HUES6 (cell line): ENCODE data around the gene NR1D1.
A peak's percentile ranks its signal among the peaks of the same experiment; 100 is the strongest.

Experiments
- H3K27ac ChIP-seq: 2 replicates; pipeline ENCODE4 v1.7.0; 2013; ENCODE audit warnings: low read depth, mild to moderate bottlenecking, low read length, inconsistent platforms
- H3K27me3 ChIP-seq: 2 replicates; pipeline ENCODE4 v1.6.1; 2013; ENCODE audit warnings: low read length; ENCODE audit not compliant: control insufficient read depth, insufficient read depth
- H3K36me3 ChIP-seq: 2 replicates; pipeline ENCODE4 v1.6.1; 2013; ENCODE audit warnings: low read length; ENCODE audit not compliant: control insufficient read depth, insufficient read depth
- H3K4me1 ChIP-seq: 2 replicates; pipeline ENCODE4 v1.6.1; 2013; ENCODE audit warnings: low read length; ENCODE audit not compliant: control insufficient read depth, insufficient read depth
- H3K4me3 ChIP-seq: 2 replicates; pipeline ENCODE4 v1.5.1; 2013; ENCODE audit warnings: low read depth, low read length
- H3K9ac ChIP-seq: one replicate; pipeline ENCODE4 v1.6.1; 2013; ENCODE audit warnings: mild to moderate bottlenecking, low read length
- H3K9me3 ChIP-seq: 2 replicates; pipeline ENCODE4 v1.6.1; 2013; ENCODE audit warnings: low read depth, low read length; ENCODE audit not compliant: control insufficient read depth, insufficient read depth

The NR1D1 gene

DNA sequence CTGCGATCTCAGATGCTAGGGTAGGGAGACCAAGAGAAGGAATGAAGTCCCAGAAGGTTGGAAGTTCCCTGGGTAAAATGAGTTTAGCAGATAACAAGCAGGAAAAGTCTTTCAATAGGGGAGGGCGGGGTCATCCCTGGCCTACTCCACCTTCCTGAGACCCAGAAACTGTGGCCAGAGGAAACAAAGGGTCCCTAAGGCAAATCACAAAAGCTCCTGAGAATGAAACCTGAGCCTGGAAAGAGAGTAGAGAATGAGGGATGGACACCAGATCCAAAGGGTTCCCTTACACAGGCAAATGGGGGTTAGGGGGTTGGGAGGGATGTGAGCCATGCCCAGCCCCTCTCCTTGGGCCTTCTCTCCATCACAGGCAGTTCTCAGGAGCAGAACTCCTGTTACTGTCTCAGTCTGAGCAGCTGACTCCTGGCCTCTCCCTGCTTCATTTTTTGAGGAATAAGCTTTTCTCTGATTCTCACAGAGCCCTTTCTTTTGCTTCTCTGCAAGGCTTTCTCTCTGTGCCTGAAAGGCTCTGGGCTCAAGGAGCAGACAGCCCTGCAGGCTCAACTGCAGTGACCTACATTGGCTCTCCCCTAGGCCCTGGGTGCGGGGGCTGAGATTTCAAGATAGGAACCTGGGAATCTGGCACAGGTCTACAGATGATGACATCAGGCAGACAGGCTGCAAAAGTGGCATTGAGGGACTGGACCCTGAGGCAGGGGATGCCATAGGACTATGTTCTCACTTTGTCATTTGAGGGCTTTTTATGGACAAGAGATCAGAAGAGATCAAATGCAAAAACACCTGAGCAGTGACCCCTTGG, 9.8 kb upstream of the NR1D1 start:
- peaks cover 79% of the 10 kb centered on the region for H3K4me1 ChIP-seq
- peaks cover 29% of the 10 kb centered on the region for H3K27me3 ChIP-seq
- no peaks in the 10 kb centered on the region for H3K9me3 ChIP-seq
- no peak overlapping the region for H3K27ac ChIP-seq
- H3K9ac ChIP-seq, result no peak overlapping the region
- no peaks in the 10 kb centered on the region for H3K36me3 ChIP-seq
- no peak overlapping the region for H3K4me3 ChIP-seq

DNA sequence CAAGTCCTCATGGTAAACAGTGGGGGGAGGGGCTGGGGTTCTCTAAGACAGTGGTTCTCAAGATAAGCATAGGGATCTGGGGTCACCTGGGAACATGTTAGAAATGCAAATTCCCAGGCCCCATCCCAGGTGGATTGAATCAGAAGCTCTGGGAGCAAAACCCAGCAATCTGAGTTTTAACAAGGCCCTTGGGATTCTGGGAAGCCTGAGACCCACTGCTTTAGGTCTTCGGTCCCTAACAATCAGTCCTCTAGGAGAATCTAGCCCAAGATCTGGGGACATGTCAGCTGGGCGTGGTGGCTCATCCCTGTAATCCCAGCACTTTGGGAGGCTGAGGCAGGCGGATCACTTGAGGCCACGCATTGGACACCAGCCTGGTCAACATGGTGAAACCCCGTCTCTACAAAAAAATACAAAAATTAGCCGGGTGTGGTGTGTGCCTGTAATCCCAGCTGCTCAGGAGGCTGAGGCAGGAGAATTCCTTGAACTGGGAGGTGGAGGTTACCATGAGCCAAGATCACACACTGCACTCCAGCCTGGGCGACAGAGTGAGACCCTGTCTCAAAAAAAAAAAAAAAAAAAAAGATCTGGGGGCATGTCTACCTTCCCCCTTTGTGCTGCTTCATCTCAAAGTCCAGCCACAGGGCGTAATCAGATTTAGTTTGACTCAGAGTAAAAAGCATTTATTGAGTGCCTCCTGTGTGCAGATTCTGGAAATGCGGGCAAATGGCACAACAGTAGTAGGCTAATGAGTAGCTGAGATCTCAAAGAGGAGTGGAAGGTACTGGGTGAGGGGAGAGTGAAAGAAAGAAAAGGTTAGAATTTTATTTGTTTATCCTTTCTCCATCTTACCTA, 8.8 kb upstream of the NR1D1 start:
- H3K27me3 ChIP-seq, result peaks cover 29% of the 10 kb centered on the region
- no peaks in the 10 kb centered on the region for H3K36me3 ChIP-seq
- H3K9me3 ChIP-seq, result no peaks in the 10 kb centered on the region
- H3K27ac ChIP-seq, result no peak overlapping the region
- H3K4me3 ChIP-seq, result no peak overlapping the region
- H3K4me1 ChIP-seq, result peaks cover 77% of the 10 kb centered on the region
- H3K9ac ChIP-seq, result no peak overlapping the region

DNA sequence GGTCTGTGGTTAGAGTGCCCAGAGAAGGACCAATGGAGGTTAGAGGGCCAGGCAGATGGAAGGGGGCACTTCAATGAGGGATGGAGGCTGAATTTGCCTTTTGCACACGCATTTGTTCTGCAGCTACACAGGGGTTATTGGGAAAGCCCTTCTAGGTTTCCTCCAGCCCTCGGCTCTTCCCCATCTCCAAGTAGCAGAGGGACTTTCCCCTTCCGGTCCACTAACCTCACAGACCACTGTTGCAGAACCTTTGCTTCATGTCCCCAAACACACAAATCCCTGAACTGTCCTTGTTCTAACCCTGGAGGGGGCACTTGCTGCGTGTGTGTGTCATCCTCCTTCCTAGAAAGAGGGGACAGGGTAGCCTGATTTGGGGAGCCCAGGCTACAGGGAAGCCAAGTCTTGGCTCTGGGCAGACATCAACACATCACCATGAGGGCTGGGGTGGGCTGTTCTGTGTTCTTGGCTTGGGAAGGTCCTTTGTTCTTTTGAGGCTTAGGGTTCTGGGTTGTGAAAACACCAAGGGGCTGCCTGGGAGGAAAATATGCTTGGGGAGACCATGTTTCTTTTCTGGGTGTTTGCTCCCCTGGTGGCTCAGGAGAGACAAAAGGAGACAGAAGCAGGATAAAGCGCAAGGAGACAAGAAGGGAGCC, 7.3 kb upstream of the NR1D1 start:
- peaks cover 77% of the 10 kb centered on the region for H3K4me1 ChIP-seq
- H3K27me3 ChIP-seq, result peaks cover 29% of the 10 kb centered on the region
- no peak overlapping the region for H3K27ac ChIP-seq
- H3K36me3 ChIP-seq, result no peaks in the 10 kb centered on the region
- no peak overlapping the region for H3K9ac ChIP-seq
- no peaks in the 10 kb centered on the region for H3K9me3 ChIP-seq
- H3K4me3 ChIP-seq, result 0 out of 2 replicates have a peak overlapping the region, but pooled peaks have one; percentile 12

DNA sequence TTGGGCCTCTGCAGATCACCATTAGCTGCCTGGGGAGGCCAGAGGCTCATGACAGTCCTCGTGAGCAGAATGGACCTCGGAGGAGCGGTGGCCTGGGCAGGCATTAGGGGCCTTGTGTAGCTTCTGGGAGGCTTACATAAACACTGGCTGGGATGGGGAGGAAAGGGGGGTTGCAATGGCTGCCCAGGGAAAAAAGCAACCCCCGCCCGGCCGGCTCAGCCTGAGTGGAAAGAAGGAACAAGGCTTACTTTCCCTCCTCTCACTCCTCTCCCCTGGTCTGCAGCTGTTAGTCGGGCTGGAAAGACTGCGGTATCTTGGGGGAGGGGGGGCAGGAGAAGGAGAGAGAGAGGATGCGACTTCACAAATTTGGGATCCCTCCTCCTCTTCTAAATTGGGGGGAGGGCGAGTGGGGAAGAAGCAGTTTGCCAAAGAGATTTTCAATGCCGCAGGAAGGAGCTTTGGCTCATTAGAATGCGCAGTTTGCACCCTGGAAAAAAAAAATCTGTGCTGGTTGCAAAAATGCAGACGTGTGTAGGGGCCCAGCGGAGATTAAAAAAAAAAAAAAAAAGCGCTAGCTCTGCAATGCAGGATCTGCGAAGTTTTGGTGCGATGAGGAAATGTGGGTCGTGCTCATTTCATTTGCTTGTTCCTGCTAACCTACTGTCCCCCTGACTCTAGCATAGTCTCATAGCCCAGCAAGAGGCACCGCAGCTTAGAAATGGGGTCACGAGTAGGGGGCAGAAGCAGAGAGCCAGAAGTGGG, 6.6 kb upstream of the NR1D1 start:
- no peaks in the 10 kb centered on the region for H3K9me3 ChIP-seq
- no peak overlapping the region for H3K27ac ChIP-seq
- H3K4me1 ChIP-seq, result peaks cover 70% of the 10 kb centered on the region
- H3K36me3 ChIP-seq, result no peaks in the 10 kb centered on the region
- H3K27me3 ChIP-seq, result peaks cover 29% of the 10 kb centered on the region
- H3K4me3 ChIP-seq, result no peak overlapping the region
- H3K9ac ChIP-seq, result no peak overlapping the region

DNA sequence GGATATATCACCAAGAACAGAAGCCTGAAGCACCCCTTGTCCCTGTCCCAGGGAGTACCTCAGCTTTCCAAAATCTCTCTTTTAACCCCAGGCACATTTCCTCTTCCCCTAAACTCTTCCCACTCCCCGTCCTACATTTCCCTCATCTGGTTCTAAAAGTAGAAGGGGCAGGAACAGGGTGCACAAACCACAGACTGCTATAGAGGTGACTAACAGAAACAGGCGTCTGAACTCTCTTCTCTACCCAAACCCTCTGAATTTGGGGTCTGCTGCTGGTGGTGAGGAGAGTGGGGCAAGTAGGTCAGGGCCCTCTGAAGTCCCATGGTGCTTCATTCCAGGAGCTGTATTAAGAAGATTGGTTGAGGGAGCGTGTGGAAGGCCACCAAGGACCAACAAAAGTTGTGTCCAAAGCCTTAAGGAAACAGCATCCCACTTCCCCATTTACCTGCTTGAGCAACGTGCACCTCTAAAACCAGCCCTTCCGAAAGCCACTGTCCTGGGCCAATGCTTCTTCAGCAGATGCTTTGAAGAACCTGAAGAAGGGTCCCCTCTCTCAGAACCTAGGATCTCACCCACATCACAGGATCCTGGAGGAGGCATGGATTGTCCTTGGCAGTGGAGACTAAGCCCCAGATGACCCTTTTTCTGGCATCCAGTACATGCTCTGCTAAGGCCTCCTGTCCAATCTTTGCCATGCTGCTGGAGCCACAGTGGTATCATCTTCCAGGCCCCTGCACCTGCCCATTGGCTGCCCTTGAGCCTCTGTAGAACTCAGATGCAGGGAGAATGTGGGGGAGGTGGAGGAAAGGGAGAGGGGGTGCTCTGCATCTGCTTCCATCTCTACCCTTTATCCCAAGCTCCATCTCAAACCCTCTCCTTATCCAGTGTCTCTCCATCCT, 5.7 kb upstream of the NR1D1 start:
- Histone ChIP-seq H3K4me1 (peaks cover 67% of the 10 kb centered on the region), H3K27ac (no peak overlapping the region)

DNA sequence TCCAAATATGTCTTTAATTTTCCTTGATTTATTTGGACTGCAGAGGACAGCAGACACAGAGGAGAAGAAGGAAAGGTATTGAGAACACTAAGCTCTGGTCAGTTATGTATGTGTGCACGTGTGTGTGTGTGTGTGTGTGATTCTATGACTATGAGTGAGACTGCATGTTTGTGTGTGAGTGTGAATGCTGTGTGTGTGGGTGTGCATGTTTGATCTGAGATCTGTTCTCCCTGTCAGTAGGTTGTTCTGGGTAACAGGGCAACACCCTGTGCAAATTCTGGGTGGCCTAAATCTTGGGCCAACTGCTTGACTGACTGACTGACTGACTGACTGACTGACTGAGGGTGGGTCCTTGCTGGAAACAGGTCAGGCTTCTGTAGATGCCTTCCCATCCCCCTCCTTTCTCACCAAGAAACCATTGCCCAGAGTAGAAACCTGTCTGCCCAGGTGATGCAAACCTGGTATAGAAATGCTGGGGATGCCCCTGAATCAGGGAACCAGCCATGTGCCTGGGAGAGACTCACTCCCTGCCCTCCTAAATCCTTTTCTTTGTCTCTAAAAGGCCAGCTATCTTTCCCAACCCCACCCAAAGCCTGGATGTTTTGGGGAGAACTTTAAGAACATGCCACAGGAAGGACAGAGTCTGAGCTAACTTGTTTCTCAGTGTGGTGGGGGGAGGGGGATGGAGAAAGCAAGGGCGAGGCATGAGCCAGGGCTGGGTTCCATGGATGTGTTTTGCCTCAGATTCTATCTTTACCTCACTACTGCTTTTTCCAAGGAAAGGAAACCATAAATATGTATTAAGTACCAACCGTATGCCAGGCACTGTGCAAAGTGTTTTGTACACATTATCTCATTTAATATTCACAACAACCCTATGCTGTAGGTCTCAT, 4.5 kb upstream of the NR1D1 start:
- no peaks in the 10 kb centered on the region for H3K36me3 ChIP-seq
- no peak overlapping the region for H3K9ac ChIP-seq
- H3K4me3 ChIP-seq, result no peak overlapping the region
- H3K27ac ChIP-seq, result no peak overlapping the region
- H3K4me1 ChIP-seq, result peaks cover 61% of the 10 kb centered on the region
- H3K27me3 ChIP-seq, result peaks cover 34% of the 10 kb centered on the region
- H3K9me3 ChIP-seq, result no peaks in the 10 kb centered on the region

More for the DNA sequence above, 5.7 kb upstream of the NR1D1 start:
- Histone ChIP-seq H3K36me3 (no peaks in the 10 kb centered on the region), H3K9ac (no peak overlapping the region), H3K9me3 (no peaks in the 10 kb centered on the region), H3K27me3 (peaks cover 29% of the 10 kb centered on the region), H3K4me3 (no peak overlapping the region)

DNA sequence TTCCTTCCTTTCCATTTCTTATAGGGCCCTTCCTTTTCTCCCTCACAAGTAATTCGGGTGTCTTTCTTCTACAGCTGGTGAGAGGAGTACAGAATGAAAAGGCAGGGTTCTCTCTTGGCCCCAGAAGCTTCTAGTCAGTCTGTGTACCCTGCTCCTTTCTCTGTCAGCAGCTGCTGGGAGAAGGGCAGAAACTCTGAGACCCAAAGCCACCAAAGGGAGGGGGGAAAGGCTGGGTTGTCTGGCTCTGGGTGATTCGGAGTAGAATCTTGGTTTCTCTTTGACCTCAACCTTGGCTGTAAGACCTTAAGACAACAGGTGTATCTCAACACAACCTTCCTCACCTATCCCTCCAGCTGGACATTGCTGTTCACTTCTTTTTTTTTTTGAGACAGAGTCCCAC, 3.3 kb upstream of the NR1D1 start:
- Histone ChIP-seq H3K27me3 (peaks cover 41% of the 10 kb centered on the region), H3K9ac (no peak overlapping the region), H3K27ac (no peak overlapping the region), H3K9me3 (no peaks in the 10 kb centered on the region), H3K36me3 (no peaks in the 10 kb centered on the region), H3K4me3 (no peak overlapping the region), H3K4me1 (peaks cover 63% of the 10 kb centered on the region)

DNA sequence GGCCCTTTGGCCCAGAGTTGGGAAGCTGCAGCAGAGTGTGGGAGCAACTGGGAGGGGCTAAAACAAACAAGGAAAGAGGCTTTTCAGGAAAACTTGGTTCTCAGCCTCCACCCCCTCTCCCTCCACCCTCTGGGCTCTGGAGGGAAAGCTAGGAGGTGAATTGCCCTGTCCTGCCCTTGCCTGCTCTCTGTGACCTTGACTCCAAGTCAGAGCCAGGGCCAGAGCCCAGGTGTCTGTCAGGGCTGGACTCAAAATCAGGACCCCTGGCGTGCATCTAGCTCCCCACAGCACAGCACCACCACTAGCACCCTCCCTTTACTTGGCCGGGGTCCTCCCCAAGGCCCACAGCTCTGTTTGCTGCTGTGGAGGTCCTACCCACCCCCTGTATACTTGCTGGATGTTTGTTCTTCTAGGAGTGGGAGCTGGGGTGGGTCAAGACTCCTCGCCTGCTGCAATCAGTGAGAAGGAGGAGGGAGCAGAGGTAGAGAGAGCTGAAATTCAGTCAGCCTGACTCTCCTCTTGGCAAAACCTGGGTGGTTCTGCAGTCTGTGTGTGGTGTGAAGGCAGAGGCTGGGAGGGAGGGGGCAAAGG, 2.8 kb upstream of the NR1D1 start:
- Histone ChIP-seq H3K27ac (no peak overlapping the region), H3K9ac (no peak overlapping the region), H3K36me3 (no peaks in the 10 kb centered on the region), H3K9me3 (no peaks in the 10 kb centered on the region), H3K4me3 (no peak overlapping the region), H3K27me3 (peaks cover 41% of the 10 kb centered on the region), H3K4me1 (peaks cover 65% of the 10 kb centered on the region)
